Sigmoid colon (tissue), 7 donors: ENCODE results near the gene SPATA25. TPM values are rescaled to one million over a fixed set of nuclear protein-coding genes. Genes with fewer than 3 reads are reported as not detected.
A peak's percentile ranks its signal among the peaks of the same experiment; 100 is the strongest.

ENCODE experiments used
- DNase-seq: peaks from one replicate; pipeline ENCODE4 v3.0.0-alpha.2; 2019
- H3K27ac ChIP-seq, 4 donors: fragments of 200-600 bp; sonication (generic); one replicate each; pipeline ENCODE4 v1.5.1; 2016 to 2019; ENCODE audit warnings: mild to moderate bottlenecking in 1 of 4
- H3K27me3 ChIP-seq, 3 donors: fragments of 200-600 bp; sonication (generic); one replicate each; pipeline ENCODE4 v1.5.1; 2019; ENCODE audit warnings: mild to moderate bottlenecking in 1 of 3
- H3K36me3 ChIP-seq, 4 donors: fragments of 200-600 bp; sonication (generic); one replicate each; pipeline ENCODE4 v1.5.1; 2016 to 2019
- H3K4me1 ChIP-seq, 4 donors: fragments of 200-600 bp; sonication (generic); one replicate each; pipeline ENCODE4 v1.5.1; 2017 to 2019
- H3K4me3 ChIP-seq, 4 donors: fragments of 200-600 bp; sonication (generic); one replicate each; pipeline ENCODE4 v1.5.1; 2017 to 2019; ENCODE audit warnings: mild to moderate bottlenecking in 2 of 4, moderate library complexity in 1 of 4
- H3K9me3 ChIP-seq, 4 donors: fragments of 200-600 bp in 3 of 4; sonication (generic) in 3 of 4; one replicate each; pipeline versions ENCODE4 v1.5.1 to v1.6.1; 2013 to 2019
- EP300 ChIP-seq, 4 donors: sonication (generic); formaldehyde crosslinking; IDR thresholded peaks; one replicate each; pipeline ENCODE4 v1.6.1; 2017; ENCODE audit warnings: antibody characterized with exemption in 4 of 4
- POLR2A ChIP-seq, 2 donors: fragments of 450-650 bp; IDR thresholded peaks; one replicate each; pipeline ENCODE4 v1.6.1; 2016; ENCODE audit warnings: antibody characterized with exemption in 2 of 2, mild to moderate bottlenecking in 2 of 2, moderate library complexity in 2 of 2
- POLR2AphosphoS5 ChIP-seq, 4 donors: sonication (generic); formaldehyde crosslinking; IDR thresholded peaks; one replicate each; pipeline ENCODE4 v1.6.1; 2017; ENCODE audit warnings: antibody characterized with exemption in 4 of 4
- WGBS, 2 donors: extraction: QIAGEN DNeasy Blood & Tissue Kit; methylation state at CpG; one replicate each; pipeline ENCODE4 v1.1.7; 2013; 5-methylcytosine and 5-hydroxymethylcytosine counted together
- intact Hi-C: fragments of 100-400 bp; cut with DNase I; formaldehyde crosslinking; loops from one replicate; pipeline ENCODE4 v1.15.1; 2023
- polyA plus RNA-seq, 3 donors: library from polyadenylated mRNA; stranded (reverse); fragments of 200-250 nt; gene quantifications; one replicate each; pipeline ENCODE4 v1.2.3, GENCODE V29; 2013
- total RNA-seq, 4 donors: library from RNA; depleted of rRNA; stranded (reverse); fragments of >200 nt; gene quantifications; one replicate each; pipeline ENCODE4 v1.1.0, GENCODE V29; 2016
- TF ChIP-seq, protein P1 (sequence below), 4 experiments: fragments of 450-650 bp in 3 of 4; fragments of 200-600 bp in 1 of 4; IDR thresholded peaks; one replicate each; pipeline ENCODE4 v1.5.1; 2016 to 2019; ENCODE audit warnings: antibody characterized with exemption in 4 of 4, mild to moderate bottlenecking in 3 of 4, moderate library complexity in 2 of 4
- donor health status: healthy with polysubstance abuse.
- donor health status: Bipolar disorder and iron deficiency.
- donor health status: healthy.

Gene SPATA25, protein sequence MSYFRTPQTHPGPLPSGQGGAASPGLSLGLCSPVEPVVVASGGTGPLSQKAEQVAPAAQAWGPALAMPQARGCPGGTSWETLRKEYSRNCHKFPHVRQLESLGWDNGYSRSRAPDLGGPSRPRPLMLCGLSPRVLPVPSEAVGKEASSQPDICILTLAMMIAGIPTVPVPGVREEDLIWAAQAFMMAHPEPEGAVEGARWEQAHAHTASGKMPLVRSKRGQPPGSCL
- total RNA-seq (1 to 10 TPM; 1.6 to 7.5 (median 3.0) TPM), polyA plus RNA-seq (1 to 10 TPM in 1 of 3 donors, not detected in 2; 1.7 TPM)

DNA sequence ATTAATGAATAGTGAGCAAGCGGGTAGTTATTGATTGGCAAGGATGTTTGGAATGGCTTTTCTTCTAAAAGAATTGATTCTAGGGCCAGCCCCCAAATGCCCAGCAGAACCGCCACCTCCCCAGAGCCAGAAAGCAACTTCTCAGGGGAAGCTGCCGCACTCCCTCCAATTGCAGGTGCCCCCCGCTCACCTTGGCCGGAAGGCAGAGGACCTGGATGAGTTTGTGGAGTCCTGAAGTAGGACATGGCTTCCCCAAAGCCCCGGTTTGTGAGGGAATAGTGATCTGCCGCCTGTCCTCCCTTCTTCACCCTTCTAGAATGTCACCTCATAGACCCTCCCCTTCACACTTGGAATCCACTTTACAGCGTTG is at the start of gene SPATA25:
SPATA25 (minus strand) TSS at position 277 of the 370 bp plus-strand sequence; CDS start at position 245, 32 bp downstream.
- no peak for TF ChIP-seq POLR2A (IDR thresholded peaks at IDR 0.05)
- TF ChIP-seq POLR2AphosphoS5 (IDR thresholded peaks at IDR 0.05), result no peak
- TF ChIP-seq, protein P1, sequence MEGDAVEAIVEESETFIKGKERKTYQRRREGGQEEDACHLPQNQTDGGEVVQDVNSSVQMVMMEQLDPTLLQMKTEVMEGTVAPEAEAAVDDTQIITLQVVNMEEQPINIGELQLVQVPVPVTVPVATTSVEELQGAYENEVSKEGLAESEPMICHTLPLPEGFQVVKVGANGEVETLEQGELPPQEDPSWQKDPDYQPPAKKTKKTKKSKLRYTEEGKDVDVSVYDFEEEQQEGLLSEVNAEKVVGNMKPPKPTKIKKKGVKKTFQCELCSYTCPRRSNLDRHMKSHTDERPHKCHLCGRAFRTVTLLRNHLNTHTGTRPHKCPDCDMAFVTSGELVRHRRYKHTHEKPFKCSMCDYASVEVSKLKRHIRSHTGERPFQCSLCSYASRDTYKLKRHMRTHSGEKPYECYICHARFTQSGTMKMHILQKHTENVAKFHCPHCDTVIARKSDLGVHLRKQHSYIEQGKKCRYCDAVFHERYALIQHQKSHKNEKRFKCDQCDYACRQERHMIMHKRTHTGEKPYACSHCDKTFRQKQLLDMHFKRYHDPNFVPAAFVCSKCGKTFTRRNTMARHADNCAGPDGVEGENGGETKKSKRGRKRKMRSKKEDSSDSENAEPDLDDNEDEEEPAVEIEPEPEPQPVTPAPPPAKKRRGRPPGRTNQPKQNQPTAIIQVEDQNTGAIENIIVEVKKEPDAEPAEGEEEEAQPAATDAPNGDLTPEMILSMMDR (IDR thresholded peaks at IDR 0.05), result no peak
- no peak for TF ChIP-seq EP300 (IDR thresholded peaks at IDR 0.05)
- WGBS, 2 donors, result 92 to 94% methylated on average over 8 of the region's 8 CpGs
- peaks cover 0 to 34% (median 28%) of the 10 kb centered on the region in 4 donors for H3K4me1 ChIP-seq

DNA sequence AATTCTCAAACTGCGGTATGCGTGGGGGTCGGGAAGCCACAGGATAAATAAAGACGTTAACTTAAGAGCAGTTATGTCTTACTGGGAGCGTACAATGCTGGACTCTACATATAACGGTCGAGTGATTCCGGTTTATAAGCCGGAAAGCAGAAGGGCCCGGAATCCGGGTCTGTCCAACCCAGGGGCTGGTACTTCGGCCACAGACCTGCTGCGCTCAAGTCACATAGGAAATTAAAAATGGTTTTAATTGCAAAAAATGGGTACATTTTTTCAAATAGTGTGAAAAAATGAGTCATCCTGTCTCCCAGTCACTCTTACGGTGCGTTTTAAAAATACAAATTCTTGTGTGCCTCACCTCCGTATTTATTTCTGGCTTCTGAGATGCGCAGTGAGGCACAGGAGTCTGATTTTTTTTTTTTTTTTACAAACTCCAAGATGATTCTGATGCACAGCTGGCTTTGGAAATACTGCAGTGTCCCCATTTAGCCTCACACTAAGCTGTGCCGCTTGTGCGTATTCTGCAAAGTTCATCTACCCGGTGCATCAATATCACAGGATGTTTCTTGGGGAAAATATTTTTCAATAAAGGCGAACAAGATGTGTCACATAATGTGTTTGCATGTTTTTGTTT is 48.1 kb upstream of the SPATA25 start:
- Histone ChIP-seq H3K4me1 (peaks cover 0 to 35% (median 22%) of the 10 kb centered on the region in 4 donors), H3K27ac (peak overlapping the region; percentile 98 to 100 (median 100)), H3K9me3 (no peaks in the 10 kb centered on the region), H3K27me3 (no peaks in the 10 kb centered on the region), H3K4me3 (peak overlapping the region; percentile 57 to 100 (median 96)), H3K36me3 (peaks cover 22 to 33% (median 30%) of the 10 kb centered on the region in 4 donors)
- TF ChIP-seq POLR2AphosphoS5 (IDR thresholded peaks at IDR 0.05), result no peak
- peak; percentile 61 to 66 for TF ChIP-seq POLR2A (IDR thresholded peaks at IDR 0.05)
- TF ChIP-seq, protein P1 (IDR thresholded peaks at IDR 0.05), result no peak
- 11 to 13% methylated on average over 21 of the region's 21 CpGs for WGBS, 2 donors
- intact Hi-C loops, result loop anchor here (1.0 to 10.0 kb wide), 4 partner anchors 37 to 571 kb away; partner anchors contain the start of genes CTSA, NEURL2, SYS1 and UBE2C
- no peak for DNase-seq

More for the DNA sequence above, at the start of gene SPATA25:
- no peaks in the 10 kb centered on the region for H3K9me3 ChIP-seq
- H3K4me3 ChIP-seq, result no peak within 1 kb of the TSS
- H3K36me3 ChIP-seq, result peaks cover 6 to 51% (median 12%) of the 10 kb centered on the region in 4 donors
- DNase-seq, result no peak
- no peak within 1 kb of the TSS for H3K27ac ChIP-seq
- intact Hi-C loops, result no loop called here
- no peaks in the 10 kb centered on the region for H3K27me3 ChIP-seq

DNA sequence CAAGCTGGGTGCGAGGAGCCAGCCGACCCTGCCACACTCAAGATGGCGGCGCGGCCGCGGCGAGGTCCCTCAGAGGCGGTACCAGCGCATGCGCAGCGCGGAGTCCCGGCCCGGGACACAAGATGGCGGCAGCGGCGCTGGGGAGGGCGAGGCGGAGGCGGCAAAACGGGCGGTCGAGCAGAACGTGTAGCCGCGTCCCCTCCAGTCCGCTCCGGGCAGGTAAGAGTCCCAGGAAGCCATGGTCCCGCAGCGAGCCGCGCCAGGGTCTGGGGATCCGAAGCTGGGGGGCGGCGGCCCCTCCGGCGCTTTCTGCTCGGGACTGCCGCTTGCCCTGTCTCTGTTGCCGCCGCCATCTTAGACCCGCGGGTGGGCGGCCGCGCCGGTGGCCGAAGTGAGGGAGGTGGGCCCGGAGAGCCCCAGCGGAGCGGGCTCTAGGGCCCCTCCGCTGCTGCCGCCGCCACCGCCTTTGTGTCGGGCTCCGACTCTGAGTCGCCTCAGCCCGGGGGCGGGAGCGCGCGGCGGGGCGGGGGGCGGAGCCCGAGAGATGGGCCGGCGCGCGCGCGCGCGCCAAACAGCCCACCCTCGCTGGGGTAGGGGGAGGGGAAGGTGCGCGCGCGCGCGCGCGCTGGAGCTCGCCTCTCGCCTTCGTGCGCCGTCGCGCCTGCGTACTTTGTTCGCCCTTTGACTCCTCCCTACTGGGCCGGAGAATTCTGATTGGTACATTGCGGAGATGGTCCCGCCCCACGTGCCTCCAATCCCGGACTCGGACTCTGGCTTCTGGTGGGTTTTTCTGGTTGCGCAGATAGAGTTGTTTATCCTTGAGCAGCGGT is 47.4 kb upstream of the SPATA25 start, which contains the start of gene PCIF1:
PCIF1 (plus strand) TSS at position 98 of the 830 bp plus-strand sequence. CDS start 4,317 bp downstream, outside the sequence.
- Histone ChIP-seq H3K27me3 (no peaks in the 10 kb centered on the region), H3K27ac (peak within 1 kb of the TSS; percentile 98 to 100 (median 100)), H3K9me3 (no peaks in the 10 kb centered on the region), H3K4me3 (peak within 1 kb of the TSS; percentile 96 to 100 (median 98)), H3K4me1 (peaks cover 0 to 35% (median 22%) of the 10 kb centered on the region in 4 donors), H3K36me3 (peaks cover 14 to 26% (median 23%) of the 10 kb centered on the region in 4 donors)
- peak; percentile 99 for DNase-seq
- WGBS, 2 donors, result 0 to 1% methylated on average over 102 of the region's 102 CpGs
- intact Hi-C loops, result loop anchor here (1.0 to 10.0 kb wide), 4 partner anchors 38 to 570 kb away; partner anchors contain the start of genes CTSA, NEURL2, SYS1 and UBE2C
- peak; percentile 99 to 100 (median 100) for TF ChIP-seq POLR2AphosphoS5 (IDR thresholded peaks at IDR 0.05)
- TF ChIP-seq POLR2A (IDR thresholded peaks at IDR 0.05), result peak; percentile 88 to 90
- TF ChIP-seq, protein P1 (IDR thresholded peaks at IDR 0.05), result no peak
- no peak for TF ChIP-seq EP300 (IDR thresholded peaks at IDR 0.05)

DNA sequence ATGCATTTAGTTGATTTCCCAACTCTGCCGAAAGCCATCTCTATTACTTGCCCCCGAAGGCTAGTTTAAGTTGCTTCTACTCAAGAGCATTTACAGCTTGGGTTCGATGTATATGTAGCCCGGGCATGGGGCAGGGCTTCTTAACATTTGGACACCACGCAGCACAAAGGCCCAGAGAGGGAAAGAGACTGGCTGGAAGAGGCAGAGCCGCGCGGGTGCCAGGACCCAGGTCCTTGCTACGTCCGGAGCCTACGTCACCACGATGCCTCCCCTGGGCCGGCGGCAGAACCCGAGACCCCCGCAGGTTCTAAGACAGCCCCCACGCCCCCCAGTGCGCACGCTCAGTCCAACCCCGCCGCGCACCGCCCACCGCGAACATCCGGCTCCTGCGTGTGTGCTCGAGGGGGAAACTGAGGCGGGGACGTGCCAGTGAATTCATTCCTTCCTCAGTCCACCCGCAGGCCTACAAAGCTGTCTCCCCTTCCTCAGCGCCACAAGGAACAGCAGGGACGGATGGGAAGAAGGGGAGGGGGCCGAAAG is 46.7 kb upstream of the SPATA25 start:
- H3K27me3 ChIP-seq, result no peaks in the 10 kb centered on the region
- 0% methylated on average over 34 of the region's 34 CpGs for WGBS, 2 donors
- H3K9me3 ChIP-seq, result no peaks in the 10 kb centered on the region
- DNase-seq, result peak; percentile 90
- peak overlapping the region; percentile 96 to 100 (median 98) for H3K4me3 ChIP-seq
- TF ChIP-seq POLR2AphosphoS5 (IDR thresholded peaks at IDR 0.05), result no peak
- intact Hi-C loops, result loop anchor here (2.0 to 10.0 kb wide), 3 partner anchors 43 to 569 kb away; partner anchors contain the start of genes CTSA, NEURL2, SYS1 and UBE2C
- H3K27ac ChIP-seq, result peak overlapping the region; percentile 98 to 100 (median 100)
- peaks cover 8 to 19% (median 16%) of the 10 kb centered on the region in 4 donors for H3K36me3 ChIP-seq
- H3K4me1 ChIP-seq, result peaks cover 0 to 35% (median 22%) of the 10 kb centered on the region in 4 donors
